Gastrocnemius medialis (tissue), 4 donors: ENCODE data around the gene TMEM117.

Source experiments
- POLR2A ChIP-seq, 2 donors: fragments of 450-650 bp; IDR thresholded peaks; one replicate each; pipeline ENCODE4 v1.6.1; 2017; ENCODE audit warnings: antibody characterized with exemption in 2 of 2, mild to moderate bottlenecking in 2 of 2, moderate library complexity in 2 of 2
- TF ChIP-seq, protein P1 (sequence below), 5 experiments: fragments of 450-650 bp in 3 of 5; fragments of 200-600 bp in 2 of 5; sonication (generic) in 2 of 5; IDR thresholded peaks in 4 of 5; conservative IDR thresholded peaks in 1 of 5; 1 replicate in 4 of 5; 2 replicates in 1 of 5; pipeline ENCODE4 v1.5.1; 2016 to 2019; ENCODE audit warnings: antibody characterized with exemption in 5 of 5, mild to moderate bottlenecking in 3 of 5, moderate library complexity in 3 of 5

DNA sequence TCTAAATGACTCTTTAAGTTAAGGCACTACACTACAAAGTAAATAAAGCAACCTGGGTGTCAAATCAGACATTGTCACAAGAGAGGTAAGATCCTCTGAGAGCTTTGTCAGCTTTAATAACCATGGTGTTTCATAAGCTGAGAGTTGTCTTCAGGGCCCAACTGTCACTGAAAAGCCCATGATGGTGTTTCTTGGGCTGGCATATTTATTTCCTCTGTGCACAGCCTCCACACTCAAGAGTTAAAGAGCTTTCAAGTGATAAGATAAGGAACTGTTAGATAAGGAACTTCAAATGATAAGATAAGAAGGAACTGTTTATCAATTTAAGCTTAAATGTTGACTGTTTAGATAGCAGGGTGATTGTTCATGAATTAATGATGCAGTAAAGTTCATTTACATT is 495.4 kb downstream of the TMEM117 start:
- TF ChIP-seq, protein P1, sequence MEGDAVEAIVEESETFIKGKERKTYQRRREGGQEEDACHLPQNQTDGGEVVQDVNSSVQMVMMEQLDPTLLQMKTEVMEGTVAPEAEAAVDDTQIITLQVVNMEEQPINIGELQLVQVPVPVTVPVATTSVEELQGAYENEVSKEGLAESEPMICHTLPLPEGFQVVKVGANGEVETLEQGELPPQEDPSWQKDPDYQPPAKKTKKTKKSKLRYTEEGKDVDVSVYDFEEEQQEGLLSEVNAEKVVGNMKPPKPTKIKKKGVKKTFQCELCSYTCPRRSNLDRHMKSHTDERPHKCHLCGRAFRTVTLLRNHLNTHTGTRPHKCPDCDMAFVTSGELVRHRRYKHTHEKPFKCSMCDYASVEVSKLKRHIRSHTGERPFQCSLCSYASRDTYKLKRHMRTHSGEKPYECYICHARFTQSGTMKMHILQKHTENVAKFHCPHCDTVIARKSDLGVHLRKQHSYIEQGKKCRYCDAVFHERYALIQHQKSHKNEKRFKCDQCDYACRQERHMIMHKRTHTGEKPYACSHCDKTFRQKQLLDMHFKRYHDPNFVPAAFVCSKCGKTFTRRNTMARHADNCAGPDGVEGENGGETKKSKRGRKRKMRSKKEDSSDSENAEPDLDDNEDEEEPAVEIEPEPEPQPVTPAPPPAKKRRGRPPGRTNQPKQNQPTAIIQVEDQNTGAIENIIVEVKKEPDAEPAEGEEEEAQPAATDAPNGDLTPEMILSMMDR (IDR thresholded peaks at IDR 0.05 in 4 of 5, conservative IDR thresholded peaks at IDR 0.05 in 1 of 5): no peak
- no peak for TF ChIP-seq POLR2A (IDR thresholded peaks at IDR 0.05)
